Activated naive CD8-positive, alpha-beta T cell treated with anti-CD3 and anti-CD28 coated beads, Interleukin-2, amount 10 ng/mL, durations not matched to agents 7 days and 5 days (primary cell): ENCODE measurements around the gene PTPRJ. TPM values are rescaled to one million over a fixed set of nuclear protein-coding genes. Genes with fewer than 3 reads are reported as not detected.

Experiments
- ATAC-seq: fragments of 150-1000 bp; cut with Tn5 transposase; one replicate; pipeline ENCODE4 v1.10.0; 2021; ENCODE audit warnings: low read depth, moderate library complexity
- POLR2A ChIA-PET: fragments of 350-600 bp; sonication (Branson Sonifier 250); formaldehyde crosslinking; loops from one replicate; lab custom pipeline; 2021; ENCODE audit warnings: antibody characterized with exemption; lab: Charles Lee
- DNase-seq: peaks from one replicate; pipeline ENCODE4 v3.0.0; 2021
- H3K27ac Mint-ChIP-seq: one replicate; pipeline ENCODE4 v1.8.0; 2022; ENCODE audit warnings: mild to moderate bottlenecking, mixed read lengths
- H3K27me3 Mint-ChIP-seq: one replicate; pipeline ENCODE4 v1.8.0; 2022; ENCODE audit warnings: mild to moderate bottlenecking, moderate library complexity, mixed read lengths
- H3K36me3 Mint-ChIP-seq: one replicate; pipeline ENCODE4 v1.8.0; 2021; ENCODE audit warnings: mild to moderate bottlenecking, mixed read lengths
- H3K4me1 Mint-ChIP-seq: one replicate; pipeline ENCODE4 v1.8.0; 2021; ENCODE audit warnings: mixed read lengths
- H3K4me3 Mint-ChIP-seq: one replicate; pipeline ENCODE4 v1.8.0; 2022; ENCODE audit warnings: mild to moderate bottlenecking, moderate library complexity, mixed read lengths
- H3K9me3 Mint-ChIP-seq: one replicate; pipeline ENCODE4 v1.8.0; 2021; ENCODE audit warnings: mixed read lengths
- total RNA-seq, 2 experiments: library from RNA; stranded (reverse); gene quantifications; one replicate each; pipeline ENCODE4 v1.2.3, GENCODE V29; 2021

PTPRJ gene
- total RNA-seq, 2 experiments from 2014 or later, result 51.5 to 53.5 TPM

DNA sequence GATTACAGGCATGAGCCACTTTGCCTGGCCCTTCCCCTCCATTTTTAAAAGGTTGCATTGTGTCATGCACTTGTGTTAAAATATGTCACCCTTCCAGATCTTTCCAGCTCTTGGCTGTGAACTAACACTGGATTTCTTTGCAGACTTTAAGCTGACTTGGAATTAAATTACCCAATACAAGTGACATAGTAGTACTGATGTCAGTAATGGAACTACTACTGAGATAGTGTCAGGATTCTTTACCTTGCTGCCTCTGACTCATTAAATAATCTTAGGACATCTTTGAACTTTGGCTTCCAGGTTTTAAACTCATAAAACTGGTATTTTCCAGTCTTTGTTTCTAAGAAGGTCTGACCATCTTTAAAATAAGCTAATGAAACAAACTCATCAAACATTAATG, 184.5 kb downstream of the PTPRJ start:
- POLR2A ChIA-PET, result no interaction called here
- ATAC-seq (no peak), DNase-seq (no peak)
- Mint-ChIP-seq H3K27me3 (no peaks in the 10 kb centered on the region), H3K9me3 (no peaks in the 10 kb centered on the region), H3K36me3 (peaks cover 49% of the 10 kb centered on the region), H3K4me3 (no peak overlapping the region), H3K27ac (no peak overlapping the region), H3K4me1 (peaks cover 3% of the 10 kb centered on the region)

DNA sequence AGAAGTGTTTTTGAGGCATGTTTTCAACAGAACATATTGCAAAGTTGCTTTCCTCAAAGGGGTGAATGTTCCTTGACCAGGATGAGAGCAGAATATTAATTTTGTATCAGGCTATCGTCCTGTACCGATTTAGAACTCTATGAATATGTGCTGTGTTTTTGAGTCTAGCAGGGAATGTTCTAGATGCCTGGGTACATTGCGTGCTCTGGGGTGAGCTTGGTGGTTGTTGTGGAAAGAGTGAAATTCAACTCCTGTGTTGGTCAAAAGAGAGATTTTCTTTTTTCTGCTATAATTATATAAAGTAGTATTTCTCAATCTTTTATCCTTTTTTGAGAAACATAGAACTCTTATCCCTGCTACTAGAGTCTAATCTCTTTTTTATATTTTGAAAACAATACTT, 185.1 kb downstream of the PTPRJ start:
- ATAC-seq, result no peak
- no peak overlapping the region for H3K27ac Mint-ChIP-seq
- H3K9me3 Mint-ChIP-seq, result no peaks in the 10 kb centered on the region
- POLR2A ChIA-PET, result no interaction called here
- no peak overlapping the region for H3K4me3 Mint-ChIP-seq
- no peak for DNase-seq
- H3K4me1 Mint-ChIP-seq, result peaks cover 4% of the 10 kb centered on the region
- H3K36me3 Mint-ChIP-seq, result peaks cover 48% of the 10 kb centered on the region
- no peaks in the 10 kb centered on the region for H3K27me3 Mint-ChIP-seq

DNA sequence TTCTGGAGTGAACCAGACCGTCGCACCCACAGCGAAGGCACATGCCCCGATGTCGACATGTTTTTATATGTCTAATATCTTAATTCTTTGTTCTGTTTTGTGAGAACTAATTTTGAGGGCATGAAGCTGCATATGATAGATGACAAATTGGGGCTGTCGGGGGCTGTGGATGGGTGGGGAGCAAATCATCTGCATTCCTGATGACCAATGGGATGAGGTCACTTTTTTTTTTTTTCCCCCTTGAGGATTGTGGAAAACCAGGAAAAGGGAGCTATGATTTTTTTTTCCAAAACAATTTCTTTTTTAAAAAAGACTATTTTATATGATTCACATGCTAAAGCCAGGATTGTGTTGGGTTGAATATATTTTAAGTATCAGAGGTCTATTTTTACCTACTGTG, 187.0 kb downstream of the PTPRJ start:
- no peak for DNase-seq
- no peak overlapping the region for H3K27ac Mint-ChIP-seq
- POLR2A ChIA-PET, result no interaction called here
- H3K27me3 Mint-ChIP-seq, result no peaks in the 10 kb centered on the region
- no peak overlapping the region for H3K4me3 Mint-ChIP-seq
- peaks cover 44% of the 10 kb centered on the region for H3K36me3 Mint-ChIP-seq
- no peak for ATAC-seq
- H3K4me1 Mint-ChIP-seq, result peaks cover 14% of the 10 kb centered on the region
- no peaks in the 10 kb centered on the region for H3K9me3 Mint-ChIP-seq

DNA sequence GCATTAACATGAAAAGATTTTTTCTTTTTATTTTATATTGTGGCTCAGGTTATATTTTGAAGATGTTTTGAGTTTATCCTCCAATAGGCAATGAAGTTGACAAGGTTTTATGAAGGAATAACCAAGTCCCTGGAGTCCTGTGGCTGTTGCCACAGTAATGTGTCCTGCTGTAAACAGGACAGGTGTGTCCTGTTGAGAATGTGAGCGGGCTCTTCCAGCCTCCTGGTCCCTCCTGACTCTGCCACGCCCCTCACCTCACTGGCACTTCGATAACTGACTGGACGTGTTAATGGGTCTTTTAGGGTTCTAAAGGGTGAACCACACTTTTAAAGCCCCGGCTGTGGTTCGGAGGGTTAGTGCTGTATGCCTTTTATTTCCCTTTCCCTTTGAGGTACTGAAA, 188.5 kb downstream of the PTPRJ start:
- POLR2A ChIA-PET, result no interaction called here
- no peak for ATAC-seq
- no peaks in the 10 kb centered on the region for H3K9me3 Mint-ChIP-seq

GRCh38 chr11:48169259-48169658, 188.9 kb downstream of the PTPRJ start:
- POLR2A ChIA-PET, result no interaction called here
- no peak overlapping the region for H3K27ac Mint-ChIP-seq
- ATAC-seq, result no peak

More for the DNA sequence above, 188.5 kb downstream of the PTPRJ start:
- DNase-seq, result no peak
- H3K27me3 Mint-ChIP-seq, result no peaks in the 10 kb centered on the region
- H3K36me3 Mint-ChIP-seq, result peaks cover 33% of the 10 kb centered on the region
- H3K4me1 Mint-ChIP-seq, result peaks cover 14% of the 10 kb centered on the region
- no peak overlapping the region for H3K27ac Mint-ChIP-seq
- H3K4me3 Mint-ChIP-seq, result no peak overlapping the region

DNA sequence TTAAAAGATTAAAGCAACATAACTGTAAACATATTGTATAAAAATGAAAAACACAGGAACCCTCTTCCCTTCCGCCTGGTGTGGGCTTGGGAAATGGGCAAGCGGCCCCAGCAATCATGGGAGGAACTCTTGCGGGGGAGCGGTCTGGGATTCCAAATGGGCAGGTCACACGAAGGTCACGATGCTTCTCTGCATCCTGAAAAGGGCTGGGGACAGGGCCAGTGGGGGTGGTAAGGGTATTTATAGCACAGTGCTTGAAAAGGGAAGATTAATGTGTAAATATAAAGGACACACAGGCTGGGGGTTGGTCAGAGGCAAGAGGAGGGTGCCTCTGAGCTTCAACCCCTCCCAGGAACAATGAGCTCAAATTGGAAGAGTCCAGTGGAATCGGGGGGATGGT, 189.4 kb downstream of the PTPRJ start:
- Mint-ChIP-seq H3K27ac (no peak overlapping the region), H3K4me1 (peaks cover 14% of the 10 kb centered on the region), H3K27me3 (no peaks in the 10 kb centered on the region), H3K36me3 (peaks cover 26% of the 10 kb centered on the region), H3K4me3 (no peak overlapping the region), H3K9me3 (no peaks in the 10 kb centered on the region)
- DNase-seq (no peak), ATAC-seq (no peak)
- POLR2A ChIA-PET, result no interaction called here

More at GRCh38 chr11:48169259-48169658, 188.9 kb downstream of the PTPRJ start:
- Mint-ChIP-seq H3K4me1 (peaks cover 14% of the 10 kb centered on the region), H3K9me3 (no peaks in the 10 kb centered on the region), H3K4me3 (no peak overlapping the region), H3K27me3 (no peaks in the 10 kb centered on the region), H3K36me3 (peaks cover 28% of the 10 kb centered on the region)
- DNase-seq, result no peak

DNA sequence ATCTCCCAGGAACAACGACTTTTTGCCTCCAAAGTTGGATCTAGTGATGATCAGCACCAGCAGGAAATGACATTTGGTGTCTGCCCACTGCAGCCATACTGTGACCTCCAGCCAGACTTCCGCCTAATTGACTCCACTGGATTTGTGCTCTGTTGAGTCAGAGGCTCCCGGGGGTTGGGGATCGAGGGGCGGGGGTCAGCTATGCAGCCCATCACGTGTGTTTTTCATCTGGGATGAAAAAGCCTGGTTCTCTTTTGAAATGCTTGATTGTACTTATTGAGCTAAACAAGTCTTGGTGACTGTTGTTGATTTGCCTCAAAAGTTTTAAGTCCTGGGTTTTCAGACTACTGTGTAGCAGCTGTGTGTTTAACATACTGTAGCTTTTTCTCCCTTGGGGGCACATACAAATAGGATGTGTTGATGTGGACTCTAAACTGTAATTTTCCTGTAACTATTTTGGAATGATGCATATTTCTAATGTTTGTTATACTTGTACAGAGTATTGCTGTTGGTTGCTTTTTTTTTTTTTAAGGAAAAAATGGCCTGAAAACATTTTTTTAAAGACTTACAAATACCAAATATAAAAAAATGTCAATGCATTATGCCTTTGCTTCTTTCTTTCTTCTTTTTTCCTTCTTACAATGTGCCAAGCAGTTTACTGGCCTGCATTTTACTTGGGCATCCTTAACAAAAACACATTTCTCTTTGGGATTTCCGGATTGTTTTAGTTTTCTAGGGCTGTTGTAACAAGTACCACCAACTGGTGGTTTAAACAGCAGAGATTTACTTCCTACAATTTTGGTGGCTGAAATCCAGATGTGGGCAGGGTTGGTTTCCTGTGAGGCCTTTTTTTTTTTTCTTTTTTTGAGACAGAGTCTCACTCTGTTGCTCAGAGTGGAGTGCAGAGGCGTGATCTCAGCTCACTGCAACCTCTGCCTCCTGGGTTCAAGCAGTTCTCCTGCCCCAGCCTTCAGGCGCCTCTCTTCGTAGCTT, 190.2 kb downstream of the PTPRJ start:
- H3K27ac Mint-ChIP-seq, result no peak overlapping the region
- H3K4me1 Mint-ChIP-seq, result peaks cover 17% of the 10 kb centered on the region
- H3K36me3 Mint-ChIP-seq, result peaks cover 18% of the 10 kb centered on the region
- no peaks in the 10 kb centered on the region for H3K27me3 Mint-ChIP-seq
- ATAC-seq (no peak), DNase-seq (no peak)
- no peak overlapping the region for H3K4me3 Mint-ChIP-seq
- POLR2A ChIA-PET, result interaction anchor here (0.6 kb wide), 1 partner anchor 135 kb away, joined by 3 read pairs; the partner anchor contains the start of gene OR4S1
- no peaks in the 10 kb centered on the region for H3K9me3 Mint-ChIP-seq

DNA sequence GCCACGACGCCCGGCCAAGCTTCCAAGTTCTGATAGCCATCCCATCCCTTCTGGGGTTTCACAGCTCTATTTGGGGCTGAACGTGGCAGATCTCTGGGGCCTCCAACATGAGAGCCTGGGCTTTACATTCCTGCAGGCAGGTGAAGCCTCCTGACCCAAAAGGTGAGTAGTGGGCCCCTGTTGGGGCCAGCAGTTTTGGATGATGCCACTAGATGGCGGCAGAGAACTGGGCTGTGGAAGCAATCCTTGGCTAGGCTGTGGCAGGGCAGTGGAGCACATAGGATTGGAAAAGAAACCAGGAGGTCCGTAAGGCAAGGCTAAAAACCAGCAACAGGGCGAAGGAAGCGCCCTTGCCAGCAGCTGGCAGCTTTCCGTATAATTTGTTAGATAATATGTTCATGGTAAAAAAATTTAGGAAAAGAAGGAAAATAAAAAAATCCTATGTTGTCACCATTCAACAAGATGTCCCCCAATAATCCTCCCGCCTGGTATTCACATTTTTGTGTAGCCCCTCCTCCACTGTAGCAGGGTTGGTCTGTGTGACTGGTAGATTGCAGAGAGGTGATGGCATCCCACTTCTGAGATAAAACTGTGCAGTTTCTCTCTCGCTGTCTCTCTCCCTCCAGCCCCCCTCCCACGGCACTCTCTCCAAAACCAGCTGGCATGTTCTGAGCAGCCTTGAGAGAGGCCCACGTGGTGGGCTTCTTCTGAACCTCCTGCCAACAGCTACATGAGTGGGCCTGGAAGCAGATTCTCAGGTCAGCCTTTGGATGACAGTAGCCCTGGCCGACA, 192.7 kb downstream of the PTPRJ start:
- Mint-ChIP-seq H3K4me3 (no peak overlapping the region), H3K27ac (no peak overlapping the region)
- peak; percentile 60 for DNase-seq

DNA sequence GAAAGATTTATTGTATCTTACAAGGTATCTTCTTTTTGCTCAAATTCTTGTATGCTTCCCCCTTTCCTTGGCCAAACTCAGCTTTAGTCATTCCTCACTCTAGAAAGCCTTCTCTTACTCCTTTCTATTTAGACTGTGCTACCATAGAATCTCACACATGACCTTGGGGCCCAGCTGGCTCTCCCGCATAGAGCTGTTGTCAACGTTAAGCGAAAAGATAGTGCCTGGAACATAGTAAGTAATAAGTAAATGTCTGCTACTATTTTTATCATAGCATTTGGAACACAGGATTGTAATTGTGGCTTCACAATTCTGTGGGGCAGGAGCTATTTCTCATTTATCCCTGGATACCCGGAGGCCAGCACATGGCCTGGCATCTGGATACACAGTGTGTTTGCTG, 197.3 kb downstream of the PTPRJ start:
- DNase-seq (no peak), ATAC-seq (no peak)
- H3K9me3 Mint-ChIP-seq, result no peaks in the 10 kb centered on the region
- H3K4me1 Mint-ChIP-seq, result peaks cover 3% of the 10 kb centered on the region
- H3K4me3 Mint-ChIP-seq, result no peak overlapping the region
- H3K27me3 Mint-ChIP-seq, result no peaks in the 10 kb centered on the region
- H3K27ac Mint-ChIP-seq, result no peak overlapping the region
- H3K36me3 Mint-ChIP-seq, result no peaks in the 10 kb centered on the region
- POLR2A ChIA-PET, result no interaction called here

More for the DNA sequence above, 192.7 kb downstream of the PTPRJ start:
- ATAC-seq, result peak; percentile 49
- H3K36me3 Mint-ChIP-seq, result peaks cover 4% of the 10 kb centered on the region
- POLR2A ChIA-PET, result no interaction called here
- H3K9me3 Mint-ChIP-seq, result no peaks in the 10 kb centered on the region
- peaks cover 17% of the 10 kb centered on the region for H3K4me1 Mint-ChIP-seq
- H3K27me3 Mint-ChIP-seq, result no peaks in the 10 kb centered on the region

DNA sequence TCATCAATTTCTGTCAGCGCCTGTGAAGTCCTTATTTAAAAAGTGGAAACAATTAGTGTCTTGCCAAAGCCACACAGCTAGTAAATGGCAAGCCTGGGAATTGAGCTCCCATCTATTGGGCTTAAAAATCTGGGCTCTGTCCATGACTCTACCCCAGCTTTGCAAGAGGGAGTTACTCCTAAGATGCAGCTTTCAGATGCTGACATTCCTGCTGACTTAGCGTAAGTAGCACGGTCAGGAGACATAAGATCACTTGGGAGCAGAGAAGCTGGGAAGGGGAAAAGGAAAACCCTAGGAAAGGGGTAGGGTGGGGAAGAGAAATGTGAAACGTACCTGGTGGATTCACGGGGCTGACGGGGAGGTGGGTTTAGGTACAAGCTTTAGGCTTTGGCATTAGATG, 200.3 kb downstream of the PTPRJ start:
- POLR2A ChIA-PET, result no interaction called here
- Mint-ChIP-seq H3K9me3 (no peaks in the 10 kb centered on the region), H3K27me3 (no peaks in the 10 kb centered on the region), H3K36me3 (no peaks in the 10 kb centered on the region), H3K4me1 (no peaks in the 10 kb centered on the region), H3K4me3 (no peak overlapping the region), H3K27ac (no peak overlapping the region)
- ATAC-seq (no peak), DNase-seq (no peak)

DNA sequence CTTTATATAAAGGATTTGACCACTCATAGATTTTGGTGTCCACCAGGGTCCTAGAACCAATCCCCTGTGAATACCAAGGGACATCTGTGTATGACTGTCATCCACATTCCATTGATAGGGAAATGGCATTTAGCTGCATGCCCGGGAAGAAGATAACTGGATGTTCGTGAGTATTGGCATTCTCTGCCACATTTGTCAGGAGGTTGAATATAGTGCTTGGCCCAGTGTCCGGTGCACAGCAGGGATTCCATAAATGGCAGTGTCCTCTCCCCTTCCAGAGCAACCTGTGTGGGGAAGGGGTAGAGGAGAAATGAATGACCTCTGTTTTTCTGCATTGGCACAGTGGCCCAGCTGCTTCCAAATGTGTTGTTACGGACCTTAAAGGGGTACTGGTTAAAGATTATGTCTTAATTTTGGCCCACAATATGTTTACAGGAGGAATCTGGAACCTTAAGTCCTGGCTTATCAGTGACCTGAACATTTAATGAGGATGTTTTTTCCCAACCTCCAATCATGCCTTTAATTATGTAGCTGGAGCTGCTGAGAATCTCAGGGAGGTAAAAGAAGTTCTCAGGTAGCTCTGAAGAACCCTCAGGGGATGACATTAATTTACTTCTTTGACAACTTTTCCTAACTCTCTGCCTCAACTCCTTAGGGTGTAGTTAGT, 202.6 kb downstream of the PTPRJ start:
- no peaks in the 10 kb centered on the region for H3K36me3 Mint-ChIP-seq
- ATAC-seq (no peak), DNase-seq (no peak)
- H3K27ac Mint-ChIP-seq, result no peak overlapping the region
- no peak overlapping the region for H3K4me3 Mint-ChIP-seq
- H3K4me1 Mint-ChIP-seq, result no peaks in the 10 kb centered on the region
- peaks cover 2% of the 10 kb centered on the region for H3K9me3 Mint-ChIP-seq
- no peaks in the 10 kb centered on the region for H3K27me3 Mint-ChIP-seq
- POLR2A ChIA-PET, result no interaction called here

GRCh38 chr11:48184452-48184851, 204.1 kb downstream of the PTPRJ start:
- no peaks in the 10 kb centered on the region for H3K36me3 Mint-ChIP-seq
- H3K27me3 Mint-ChIP-seq, result no peaks in the 10 kb centered on the region
- peaks cover 2% of the 10 kb centered on the region for H3K9me3 Mint-ChIP-seq
- POLR2A ChIA-PET, result no interaction called here
- DNase-seq (no peak), ATAC-seq (no peak)
- H3K27ac Mint-ChIP-seq, result no peak overlapping the region
- no peaks in the 10 kb centered on the region for H3K4me1 Mint-ChIP-seq
- H3K4me3 Mint-ChIP-seq, result no peak overlapping the region
